Stomach smooth muscle (tissue), 2 donors: Measurements from ENCODE around the gene KIF16B.

ENCODE experiments used
- H3K27ac ChIP-seq: one replicate; pipeline ENCODE4 v1.7.0; 2013; ENCODE audit warnings: mild to moderate bottlenecking, low read length, inconsistent platforms
- H3K27me3 ChIP-seq, 2 donors: one replicate each; pipeline ENCODE4 v1.7.0; 2013; ENCODE audit warnings: low read length in 2 of 2; ENCODE audit not compliant: insufficient read depth in 2 of 2, control insufficient read depth in 1 of 2
- H3K36me3 ChIP-seq, 2 donors: one replicate each; pipeline ENCODE4 v1.7.0; 2013; ENCODE audit warnings: low read length in 2 of 2; ENCODE audit not compliant: control insufficient read depth in 2 of 2, insufficient read depth in 2 of 2
- H3K4me1 ChIP-seq: one replicate; pipeline ENCODE4 v1.7.0; 2013; ENCODE audit warnings: low read length; ENCODE audit not compliant: control insufficient read depth, insufficient read depth
- H3K4me3 ChIP-seq, 2 donors: one replicate each; pipeline ENCODE4 v1.7.0; 2013; ENCODE audit warnings: low read length in 2 of 2
- H3K9ac ChIP-seq, 2 donors: one replicate each; pipeline ENCODE4 v1.7.0; 2013; ENCODE audit warnings: low read length in 2 of 2, mild to moderate bottlenecking in 1 of 2
- H3K9me3 ChIP-seq, 2 donors: one replicate each; pipeline ENCODE4 v1.7.0; 2013; ENCODE audit warnings: low read length in 2 of 2; ENCODE audit not compliant: control insufficient read depth in 2 of 2
- donor health status: healthy.
- donor health status: Pancreatic carcinoma.

The KIF16B gene

DNA sequence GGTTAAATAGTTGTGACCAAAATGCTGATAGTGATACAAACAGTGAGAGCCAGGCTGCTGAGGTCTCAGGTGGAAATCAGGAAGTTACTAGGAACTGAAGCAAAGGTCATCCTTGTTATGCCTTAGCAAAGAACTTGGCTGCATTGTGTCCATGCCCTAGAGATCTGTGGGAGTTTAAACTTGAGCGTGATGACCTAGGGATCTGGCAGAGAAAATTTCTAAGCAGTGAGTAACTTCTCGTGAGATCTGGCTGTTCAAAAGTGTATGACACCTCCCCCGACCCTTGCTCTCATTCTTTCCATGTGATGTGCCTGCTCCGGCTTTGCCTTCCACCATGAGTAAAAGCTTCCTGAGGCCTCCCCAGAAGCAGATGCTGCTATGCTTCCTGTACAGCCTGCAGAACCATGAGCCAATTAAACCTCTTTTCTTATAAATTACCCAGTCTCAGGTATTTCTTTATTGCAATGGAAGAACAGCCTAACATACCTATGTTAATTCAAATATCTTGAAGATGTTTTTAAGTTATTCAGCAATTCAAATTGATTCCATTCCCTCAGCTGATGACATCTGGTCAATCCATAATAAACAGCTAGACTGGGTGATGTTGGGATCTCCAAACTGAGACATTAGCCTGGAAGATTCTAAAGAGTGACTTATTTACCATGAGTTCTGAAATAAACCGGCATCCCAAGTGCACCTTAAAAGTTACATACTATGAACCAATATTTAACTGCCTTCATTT is 33.8 kb downstream of the KIF16B start:
- Histone ChIP-seq H3K4me3 (no peak overlapping the region), H3K9ac (no peak overlapping the region), H3K27me3 (no peaks in the 10 kb centered on the region), H3K27ac (no peak overlapping the region), H3K36me3 (no peaks in the 10 kb centered on the region), H3K9me3 (no peaks in the 10 kb centered on the region), H3K4me1 (no peaks in the 10 kb centered on the region)

DNA sequence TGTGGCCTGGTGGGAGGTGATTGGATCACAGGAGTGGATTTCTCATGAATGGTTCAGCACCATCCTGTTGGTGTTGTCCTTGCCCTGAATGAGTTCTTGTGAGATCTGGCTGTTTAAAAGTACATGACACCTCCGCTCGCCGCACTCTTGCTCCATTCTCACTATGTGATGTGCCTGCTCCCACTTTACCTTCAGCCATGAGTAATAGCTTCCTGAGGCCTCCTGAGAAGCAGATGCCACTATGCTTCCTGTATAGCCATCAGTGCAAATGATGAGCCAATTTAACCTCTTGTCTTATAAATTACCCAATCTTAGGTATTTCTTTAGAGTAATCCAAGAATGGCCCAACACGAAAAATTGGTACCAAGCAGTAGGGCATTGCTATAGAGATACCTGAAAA is 34.5 kb downstream of the KIF16B start:
- Histone ChIP-seq H3K27ac (no peak overlapping the region), H3K27me3 (no peaks in the 10 kb centered on the region), H3K9me3 (no peaks in the 10 kb centered on the region), H3K4me3 (no peak overlapping the region), H3K36me3 (no peaks in the 10 kb centered on the region), H3K4me1 (no peaks in the 10 kb centered on the region), H3K9ac (no peak overlapping the region)

DNA sequence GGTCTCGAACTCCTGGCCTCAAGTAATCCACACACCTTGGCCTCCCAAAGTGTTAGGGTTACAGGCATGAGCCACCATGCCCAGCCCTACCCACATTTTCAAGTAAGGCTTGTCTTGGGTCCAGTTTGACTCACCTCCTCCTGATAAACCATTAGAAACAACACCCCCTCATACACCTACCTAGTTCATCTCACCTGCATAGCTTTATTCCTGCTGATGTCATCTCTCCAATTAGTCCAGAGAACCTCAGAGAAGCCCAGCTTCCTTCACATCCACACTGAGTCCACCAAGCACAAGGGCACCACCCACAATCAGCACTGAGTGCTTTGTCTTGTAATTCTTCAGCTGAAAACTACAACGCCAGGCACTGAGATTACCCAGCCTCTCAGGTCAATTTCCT is 35.3 kb downstream of the KIF16B start:
- Histone ChIP-seq H3K4me1 (no peaks in the 10 kb centered on the region), H3K9me3 (no peaks in the 10 kb centered on the region), H3K4me3 (no peak overlapping the region), H3K27me3 (no peaks in the 10 kb centered on the region), H3K36me3 (no peaks in the 10 kb centered on the region), H3K9ac (no peak overlapping the region), H3K27ac (no peak overlapping the region)

DNA sequence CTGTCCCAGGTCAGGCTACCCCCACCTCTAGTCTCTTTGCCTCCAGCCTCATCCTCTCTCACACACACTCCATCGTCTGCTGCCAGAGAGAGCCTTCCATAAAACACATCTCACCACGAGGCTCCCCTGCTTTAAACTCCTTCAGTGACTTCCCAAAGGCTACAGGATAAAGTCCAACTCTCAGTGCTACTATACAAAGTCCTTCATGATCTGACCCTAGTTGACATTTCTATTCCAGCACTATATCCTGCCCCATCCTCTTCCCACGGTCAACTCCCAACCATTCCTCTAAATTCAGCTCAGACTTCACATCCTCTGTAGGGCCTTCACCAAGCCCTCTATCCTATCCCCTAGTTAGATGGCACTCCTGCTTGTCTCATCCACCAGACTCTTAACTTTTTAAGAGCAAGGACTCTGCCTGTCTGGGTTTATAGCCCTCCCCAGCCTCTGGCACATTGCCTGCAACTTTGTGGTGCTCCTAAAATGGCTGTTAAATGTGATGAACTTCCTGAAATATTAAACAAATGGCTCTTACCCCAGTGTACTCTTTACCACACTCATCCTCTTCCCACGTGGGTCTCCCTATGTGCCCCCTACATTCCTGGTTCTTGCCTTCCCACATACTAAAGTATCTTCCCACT is 36.1 kb downstream of the KIF16B start:
- H3K9ac ChIP-seq = no peak overlapping the region
- no peaks in the 10 kb centered on the region for H3K4me1 ChIP-seq
- H3K4me3 ChIP-seq = no peak overlapping the region
- no peak overlapping the region for H3K27ac ChIP-seq
- H3K36me3 ChIP-seq = no peaks in the 10 kb centered on the region
- no peaks in the 10 kb centered on the region for H3K9me3 ChIP-seq
- H3K27me3 ChIP-seq = no peaks in the 10 kb centered on the region

DNA sequence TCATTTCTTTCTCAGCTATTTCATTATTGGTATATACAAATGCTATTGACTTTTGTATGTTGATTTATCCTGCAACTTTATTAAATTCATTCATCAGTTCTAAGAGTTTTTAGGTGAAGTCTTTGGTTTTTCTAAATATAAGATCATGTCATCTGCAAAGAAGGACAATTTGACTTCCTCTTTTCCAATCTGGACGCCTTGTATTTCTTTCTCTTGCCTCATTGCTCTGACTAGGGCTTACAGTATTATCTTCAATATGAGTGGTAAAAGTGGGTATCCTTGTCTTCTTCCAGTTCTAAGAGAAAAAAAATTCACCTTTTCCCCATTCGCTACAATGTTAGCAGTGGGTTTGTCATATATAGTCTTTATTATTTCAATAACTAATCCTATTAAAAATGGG is 38.0 kb downstream of the KIF16B start:
- Histone ChIP-seq H3K4me3 (no peak overlapping the region), H3K27me3 (no peaks in the 10 kb centered on the region), H3K36me3 (no peaks in the 10 kb centered on the region), H3K4me1 (no peaks in the 10 kb centered on the region), H3K9me3 (no peaks in the 10 kb centered on the region), H3K27ac (no peak overlapping the region), H3K9ac (no peak overlapping the region)

DNA sequence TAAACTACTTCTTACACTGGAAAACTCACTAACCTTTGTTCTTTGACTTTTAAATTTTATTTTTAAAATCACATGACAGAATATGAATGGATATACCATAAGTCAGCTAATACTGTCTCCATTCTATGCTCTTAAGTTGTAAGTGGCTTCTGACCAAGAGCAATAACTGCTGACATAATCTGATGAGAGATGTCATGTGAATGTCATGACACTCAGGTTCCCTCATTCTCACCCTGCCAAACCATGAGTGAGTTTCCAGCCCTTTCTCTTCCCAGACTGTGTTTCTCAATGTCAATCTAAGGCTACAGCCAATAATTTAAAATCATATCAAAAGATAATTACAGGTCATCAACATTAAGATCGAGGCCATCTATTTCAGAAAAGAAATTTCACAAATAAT is 39.7 kb downstream of the KIF16B start:
- no peak overlapping the region for H3K9ac ChIP-seq
- H3K27me3 ChIP-seq = no peaks in the 10 kb centered on the region
- H3K27ac ChIP-seq = no peak overlapping the region
- no peaks in the 10 kb centered on the region for H3K9me3 ChIP-seq
- H3K36me3 ChIP-seq = no peaks in the 10 kb centered on the region
- no peaks in the 10 kb centered on the region for H3K4me1 ChIP-seq
- H3K4me3 ChIP-seq = no peak overlapping the region

DNA sequence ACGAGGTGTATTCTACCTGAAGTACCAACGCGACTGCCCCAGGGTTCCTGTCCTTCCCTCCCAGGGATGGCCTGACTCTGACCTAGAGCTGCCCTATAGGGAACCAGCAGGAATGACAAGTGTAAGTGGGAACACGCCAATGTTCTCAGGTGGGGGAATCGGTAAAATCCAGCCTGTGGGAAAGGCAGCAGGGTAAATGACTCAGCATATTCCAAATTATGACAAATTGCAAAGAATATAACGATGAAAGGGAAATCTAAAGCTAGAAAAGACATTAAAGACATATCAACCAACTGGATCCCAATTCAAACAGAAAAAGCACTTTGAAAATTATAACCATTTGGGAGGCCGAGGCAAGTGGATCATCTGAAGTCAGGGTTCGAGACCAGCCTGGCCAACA is 41.8 kb downstream of the KIF16B start:
- H3K4me3 ChIP-seq = no peak overlapping the region
- no peaks in the 10 kb centered on the region for H3K9me3 ChIP-seq
- no peak overlapping the region for H3K9ac ChIP-seq
- no peak overlapping the region for H3K27ac ChIP-seq
- H3K4me1 ChIP-seq = no peaks in the 10 kb centered on the region
- no peaks in the 10 kb centered on the region for H3K27me3 ChIP-seq
- H3K36me3 ChIP-seq = peaks cover 2 to 3% of the 10 kb centered on the region in 2 donors

DNA sequence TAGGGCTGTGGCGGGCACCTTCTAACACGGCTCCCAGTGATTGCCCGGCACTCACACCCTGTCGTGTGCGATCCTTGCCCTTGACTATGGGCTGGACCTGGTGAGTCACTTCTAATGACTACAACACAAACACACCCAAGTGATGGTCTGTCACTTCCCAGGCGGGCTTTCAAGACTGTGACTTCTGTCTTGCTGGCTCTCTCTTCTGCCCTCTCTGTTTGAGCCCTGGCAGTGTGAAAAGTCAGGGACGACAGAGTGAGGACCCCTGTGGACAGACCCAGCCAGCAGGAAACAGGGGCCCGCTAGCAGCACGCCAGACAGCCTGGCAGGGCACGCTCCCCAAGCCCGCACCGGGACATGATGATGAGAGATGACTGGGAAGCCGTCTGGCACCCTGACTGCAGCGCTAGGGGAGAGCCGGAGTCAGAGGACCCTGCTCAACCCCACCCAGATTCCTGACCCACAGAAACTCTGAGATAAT is 43.0 kb downstream of the KIF16B start:
- peaks cover 3 to 5% of the 10 kb centered on the region in 2 donors for H3K36me3 ChIP-seq
- H3K4me1 ChIP-seq = no peaks in the 10 kb centered on the region
- no peaks in the 10 kb centered on the region for H3K9me3 ChIP-seq
- H3K27ac ChIP-seq = no peak overlapping the region
- H3K4me3 ChIP-seq = no peak overlapping the region
- H3K9ac ChIP-seq = no peak overlapping the region
- no peaks in the 10 kb centered on the region for H3K27me3 ChIP-seq

DNA sequence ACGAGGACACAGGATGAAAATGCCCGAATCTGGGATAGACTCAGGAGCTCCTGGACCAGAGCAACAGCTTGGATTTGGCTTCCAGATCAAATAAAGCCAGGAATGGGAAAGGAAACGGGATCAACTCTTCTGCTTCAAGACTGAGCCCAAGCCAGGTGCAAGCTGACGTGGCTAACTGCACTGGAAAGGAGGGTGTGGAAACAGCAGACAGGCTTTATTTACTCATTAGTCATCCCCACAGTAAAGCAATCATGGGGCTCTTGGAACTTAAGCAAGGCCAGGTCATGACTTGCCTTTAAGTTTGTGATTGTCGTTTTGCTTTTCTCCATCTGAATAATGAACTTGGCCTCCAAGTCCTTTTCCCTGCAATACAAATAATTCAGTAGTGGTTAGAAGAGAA is 45.2 kb downstream of the KIF16B start:
- H3K4me3 ChIP-seq = no peak overlapping the region

DNA sequence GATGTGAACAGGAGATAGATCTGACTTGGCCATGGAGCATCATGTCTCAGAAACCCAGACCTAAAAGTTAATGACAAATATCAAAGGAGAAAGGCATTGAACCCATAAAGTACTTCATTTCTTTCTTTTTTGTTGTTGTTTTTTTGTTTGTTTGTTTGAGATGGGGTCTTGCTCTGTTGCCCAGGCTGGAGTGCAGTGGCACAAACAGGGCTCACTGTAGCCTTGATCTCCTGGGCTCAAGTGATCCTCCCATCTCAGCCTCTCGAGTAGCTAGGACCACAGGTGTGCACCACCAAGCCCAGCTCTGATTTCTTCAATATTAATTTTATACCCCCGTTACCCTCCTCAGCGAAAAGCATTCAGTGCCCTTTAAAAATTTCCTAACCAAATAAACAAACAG is 45.8 kb downstream of the KIF16B start:
- Histone ChIP-seq H3K27ac (no peak overlapping the region), H3K9me3 (no peaks in the 10 kb centered on the region), H3K27me3 (no peaks in the 10 kb centered on the region), H3K4me3 (no peak overlapping the region), H3K36me3 (peaks cover 3 to 7% of the 10 kb centered on the region in 2 donors), H3K9ac (no peak overlapping the region), H3K4me1 (no peaks in the 10 kb centered on the region)

More for the DNA sequence above, 45.2 kb downstream of the KIF16B start:
- H3K36me3 ChIP-seq = peaks cover 3 to 7% of the 10 kb centered on the region in 2 donors
- H3K9me3 ChIP-seq = no peaks in the 10 kb centered on the region
- no peaks in the 10 kb centered on the region for H3K4me1 ChIP-seq
- H3K27me3 ChIP-seq = no peaks in the 10 kb centered on the region
- H3K9ac ChIP-seq = no peak overlapping the region
- H3K27ac ChIP-seq = no peak overlapping the region
